SK-MEL-5 (cell line): ENCODE results near the gene CC2D2A. TPM values are rescaled to one million over a fixed set of nuclear protein-coding genes. Genes with fewer than 3 reads are reported as not detected.
"Not testable (repeated sequence)": the region's sequence is repeated elsewhere in the genome, so short reads cannot be mapped to it uniquely, and the experiment has no call there.

Source experiments
- DNase-seq: peaks from one replicate; pipeline ENCODE4 v3.0.0-alpha.2; 2016; ENCODE audit warnings: low read depth, low spot score
- in situ Hi-C: cut with HindIII; loops from 2 replicates; pipeline ENCODE4 v1.10.0; 2016; ENCODE audit warnings: low sequenced_read_pairs, high pct_unique_total_duplicates, low pct_unique_long_range_greater_than_20kb
- total RNA-seq: library from RNA; depleted of rRNA; stranded (reverse); fragments of >200 nt; shearing (Covaris generic); gene quantifications from 2 replicates; pipeline ENCODE4 v1.2.3, GENCODE V29; 2014

The CC2D2A gene
- total RNA-seq, 1 experiment from 2014 or later = 33.2 TPM

GRCh38 chr4:15500701-15501100, 31.0 kb downstream of the CC2D2A start:
- DNase-seq = no peak
- in situ Hi-C loops = no loop called here

GRCh38 chr4:15501941-15502340, 32.3 kb downstream of the CC2D2A start:
- in situ Hi-C loops = no loop called here
- no peak for DNase-seq

- no peak for DNase-seq
- in situ Hi-C loops = no loop called here
Observed at GRCh38 chr4:15502384-15502783, 32.7 kb downstream of the CC2D2A start.

GRCh38 chr4:15504041-15504440, 34.4 kb downstream of the CC2D2A start:
- no peak for DNase-seq
- in situ Hi-C loops = no loop called here

GRCh38 chr4:15506464-15506863, 36.8 kb downstream of the CC2D2A start:
- in situ Hi-C loops = no loop called here
- DNase-seq = no peak

- no peak for DNase-seq
- in situ Hi-C loops = no loop called here
Observed at GRCh38 chr4:15507679-15508078, 38.0 kb downstream of the CC2D2A start.

- in situ Hi-C loops = no loop called here
- no peak for DNase-seq
Observed at GRCh38 chr4:15510961-15511360, 41.3 kb downstream of the CC2D2A start.

GRCh38 chr4:15513545-15513944, 43.9 kb downstream of the CC2D2A start:
- in situ Hi-C loops = no loop called here
- no peak for DNase-seq

- in situ Hi-C loops = no loop called here
- no peak for DNase-seq
Observed at GRCh38 chr4:15515106-15515505, 45.4 kb downstream of the CC2D2A start.

- in situ Hi-C loops = no loop called here
- DNase-seq = no peak
Observed at GRCh38 chr4:15516494-15516893, 46.8 kb downstream of the CC2D2A start.

GRCh38 chr4:15517681-15518080, 48.0 kb downstream of the CC2D2A start:
- DNase-seq, in situ Hi-C loops: not testable (repeated sequence)

GRCh38 chr4:15521442-15522039, 51.9 kb downstream of the CC2D2A start:
- in situ Hi-C loops = no loop called here

GRCh38 chr4:15525080-15525479, 55.4 kb downstream of the CC2D2A start:
- in situ Hi-C loops = no loop called here
- no peak for DNase-seq

More at GRCh38 chr4:15521442-15522039, 51.9 kb downstream of the CC2D2A start:
- no peak for DNase-seq

GRCh38 chr4:15526924-15527592, 57.4 kb downstream of the CC2D2A start:
- DNase-seq = no peak
- in situ Hi-C loops = no loop called here

- DNase-seq = no peak
- in situ Hi-C loops = no loop called here
Observed at GRCh38 chr4:15531792-15532191, 62.1 kb downstream of the CC2D2A start.

GRCh38 chr4:15533817-15534216, 64.1 kb downstream of the CC2D2A start:
- in situ Hi-C loops = no loop called here
- no peak for DNase-seq

- in situ Hi-C loops = no loop called here
- DNase-seq = no peak
Observed at GRCh38 chr4:15535599-15535998, 65.9 kb downstream of the CC2D2A start.

- no peak for DNase-seq
- in situ Hi-C loops = no loop called here
Observed at GRCh38 chr4:15536552-15537499, 67.1 kb downstream of the CC2D2A start.
